Measurements from ENCODE around the gene TBC1D12. TPM values are rescaled to one million over a fixed set of nuclear protein-coding genes. Genes with fewer than 3 reads are reported as not detected.

TBC1D12 gene
- total RNA-seq, 4 donors from 2014 or later = 7.2 to 37.5 (median 13.6) TPM

GRCh38 chr10:94571528-94571927 is 169.2 kb downstream of the TBC1D12 start:
- intact Hi-C loops (cut with DNase I; ENCODE audit: low total_unique reads) = no loop called here
- no peak for TF ChIP-seq POLR2A (IDR thresholded peaks at IDR 0.05)
- TF ChIP-seq CTCF (IDR thresholded peaks at IDR 0.05) = no peak
- H3K4me1 ChIP-seq = no peaks in the 10 kb centered on the region
- no peak for DNase-seq
- H3K36me3 ChIP-seq = no peaks in the 10 kb centered on the region
- no peak overlapping the region for H3K4me3 ChIP-seq
- no peak overlapping the region for H3K27ac ChIP-seq
- H3K9me3 ChIP-seq = no peaks in the 10 kb centered on the region
- no peaks in the 10 kb centered on the region for H3K27me3 ChIP-seq

GRCh38 chr10:94578790-94579189 is 176.4 kb downstream of the TBC1D12 start:
- intact Hi-C loops (cut with DNase I; ENCODE audit: low total_unique reads) = no loop called here

GRCh38 chr10:94583124-94583523 is 180.8 kb downstream of the TBC1D12 start:
- Histone ChIP-seq H3K36me3 (no peaks in the 10 kb centered on the region), H3K4me1 (no peaks in the 10 kb centered on the region), H3K27me3 (no peaks in the 10 kb centered on the region), H3K4me3 (no peak overlapping the region), H3K27ac (no peak overlapping the region), H3K9me3 (no peaks in the 10 kb centered on the region)
- DNase-seq = no peak
- TF ChIP-seq CTCF (IDR thresholded peaks at IDR 0.05) (no peak), POLR2A (IDR thresholded peaks at IDR 0.05) (no peak)
- intact Hi-C loops (cut with DNase I; ENCODE audit: low total_unique reads) = no loop called here

More at GRCh38 chr10:94578790-94579189, 176.4 kb downstream of the TBC1D12 start:
- Histone ChIP-seq H3K27me3 (no peaks in the 10 kb centered on the region), H3K9me3 (no peaks in the 10 kb centered on the region), H3K4me3 (no peak overlapping the region), H3K4me1 (no peaks in the 10 kb centered on the region), H3K36me3 (no peaks in the 10 kb centered on the region), H3K27ac (no peak overlapping the region)
- DNase-seq = no peak
- TF ChIP-seq POLR2A (IDR thresholded peaks at IDR 0.05) (no peak), CTCF (IDR thresholded peaks at IDR 0.05) (no peak)

Other genes starting within 250 kb of the TBC1D12 start
- 10 to 100 TPM in 2 of 4 donors, 1 to 10 TPM in 2; 6.2 to 48.7 (median 16.7) TPM for gene NOC3L, start 39.6 kb upstream of the TBC1D12 start, total RNA-seq
- 100 to 1,000 TPM in 1 of 4 donors, 10 to 100 TPM in 1, 1 to 10 TPM in 2; 1.8 to 113 (median 9.8) TPM for gene HELLS, start 143.2 kb downstream of the TBC1D12 start, total RNA-seq

All from uterus (tissue), 4 donors.